ENCODE data around the gene ANKRD13A.
"Not testable (repeated sequence)": the region's sequence is repeated elsewhere in the genome, so short reads cannot be mapped to it uniquely, and the experiment has no call there.

GRCh38 chr12:109986236-109986635, 13.0 kb upstream of the ANKRD13A start:
- TF ChIP-seq POLR2A, CTCF (IDR thresholded peaks at IDR 0.05): not testable (repeated sequence)

Measured in sigmoid colon (tissue), 3 donors.